HFF-Myc (cell line): ENCODE measurements around the gene HSBP1.

Experiments used
- DNase-seq: peaks from one replicate; pipeline ENCODE4 v3.0.0-alpha.2; 2011; ENCODE audit warnings: low read depth; ENCODE audit errors: extremely low read depth
- H3K4me3 ChIP-seq: replicated peaks from 2 replicates; pipeline ENCODE4 v1.5.1; 2011; ENCODE audit warnings: low read depth, mild to moderate bottlenecking, control low read depth, low read length
- TF ChIP-seq, protein P1 (sequence below): IDR thresholded peaks from 2 replicates; pipeline ENCODE4 v1.5.1; 2012; ENCODE audit warnings: mild to moderate bottlenecking, low read depth, low read length, control low read depth; ENCODE audit errors: missing control alignments

HSBP1 gene

DNA sequence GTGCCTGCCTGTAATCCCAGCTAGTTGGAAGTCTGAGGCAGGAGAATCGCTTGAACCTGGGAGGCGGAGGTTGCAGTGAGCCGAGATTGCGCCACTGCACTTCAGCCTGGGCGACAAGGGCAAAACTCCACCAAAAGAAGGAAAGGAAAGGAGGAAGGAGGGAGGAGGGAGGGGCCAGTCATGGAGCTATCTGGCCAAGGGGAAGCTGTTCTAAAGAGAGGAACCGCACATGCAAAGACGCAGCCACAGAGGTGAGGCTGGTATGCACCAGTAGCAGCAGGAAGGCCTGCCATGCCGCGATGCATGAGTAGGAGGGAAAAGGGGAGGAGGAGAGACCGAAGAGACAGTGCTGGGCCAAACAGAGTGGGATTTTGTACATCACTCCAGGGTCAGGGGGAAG lies 35.9 kb downstream of the HSBP1 start:
- no peak overlapping the region for H3K4me3 ChIP-seq
- DNase-seq = no peak
- TF ChIP-seq, protein P1, sequence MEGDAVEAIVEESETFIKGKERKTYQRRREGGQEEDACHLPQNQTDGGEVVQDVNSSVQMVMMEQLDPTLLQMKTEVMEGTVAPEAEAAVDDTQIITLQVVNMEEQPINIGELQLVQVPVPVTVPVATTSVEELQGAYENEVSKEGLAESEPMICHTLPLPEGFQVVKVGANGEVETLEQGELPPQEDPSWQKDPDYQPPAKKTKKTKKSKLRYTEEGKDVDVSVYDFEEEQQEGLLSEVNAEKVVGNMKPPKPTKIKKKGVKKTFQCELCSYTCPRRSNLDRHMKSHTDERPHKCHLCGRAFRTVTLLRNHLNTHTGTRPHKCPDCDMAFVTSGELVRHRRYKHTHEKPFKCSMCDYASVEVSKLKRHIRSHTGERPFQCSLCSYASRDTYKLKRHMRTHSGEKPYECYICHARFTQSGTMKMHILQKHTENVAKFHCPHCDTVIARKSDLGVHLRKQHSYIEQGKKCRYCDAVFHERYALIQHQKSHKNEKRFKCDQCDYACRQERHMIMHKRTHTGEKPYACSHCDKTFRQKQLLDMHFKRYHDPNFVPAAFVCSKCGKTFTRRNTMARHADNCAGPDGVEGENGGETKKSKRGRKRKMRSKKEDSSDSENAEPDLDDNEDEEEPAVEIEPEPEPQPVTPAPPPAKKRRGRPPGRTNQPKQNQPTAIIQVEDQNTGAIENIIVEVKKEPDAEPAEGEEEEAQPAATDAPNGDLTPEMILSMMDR = no peak

DNA sequence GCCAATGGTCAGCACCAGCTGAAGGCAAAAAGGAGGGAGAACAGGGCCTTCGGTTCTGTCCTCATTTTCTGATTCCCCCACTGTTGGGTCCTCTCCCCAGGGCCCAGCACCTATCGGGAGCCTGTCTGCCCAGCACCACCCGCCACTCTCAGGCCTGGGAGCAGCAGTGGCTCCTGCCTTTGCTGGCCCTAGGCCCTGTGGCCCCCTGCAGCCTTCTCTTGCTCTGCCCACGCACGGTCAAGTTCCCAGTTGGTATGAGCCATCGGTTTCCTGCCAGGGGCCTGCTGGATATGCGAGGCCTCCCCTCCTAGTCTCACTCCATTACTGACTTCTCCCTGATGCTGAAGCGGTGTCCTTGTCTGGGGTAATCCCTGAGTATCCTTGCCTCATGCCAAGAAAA lies 37.5 kb downstream of the HSBP1 start:
- TF ChIP-seq, protein P1 = no peak
- no peak overlapping the region for H3K4me3 ChIP-seq
- no peak for DNase-seq

DNA sequence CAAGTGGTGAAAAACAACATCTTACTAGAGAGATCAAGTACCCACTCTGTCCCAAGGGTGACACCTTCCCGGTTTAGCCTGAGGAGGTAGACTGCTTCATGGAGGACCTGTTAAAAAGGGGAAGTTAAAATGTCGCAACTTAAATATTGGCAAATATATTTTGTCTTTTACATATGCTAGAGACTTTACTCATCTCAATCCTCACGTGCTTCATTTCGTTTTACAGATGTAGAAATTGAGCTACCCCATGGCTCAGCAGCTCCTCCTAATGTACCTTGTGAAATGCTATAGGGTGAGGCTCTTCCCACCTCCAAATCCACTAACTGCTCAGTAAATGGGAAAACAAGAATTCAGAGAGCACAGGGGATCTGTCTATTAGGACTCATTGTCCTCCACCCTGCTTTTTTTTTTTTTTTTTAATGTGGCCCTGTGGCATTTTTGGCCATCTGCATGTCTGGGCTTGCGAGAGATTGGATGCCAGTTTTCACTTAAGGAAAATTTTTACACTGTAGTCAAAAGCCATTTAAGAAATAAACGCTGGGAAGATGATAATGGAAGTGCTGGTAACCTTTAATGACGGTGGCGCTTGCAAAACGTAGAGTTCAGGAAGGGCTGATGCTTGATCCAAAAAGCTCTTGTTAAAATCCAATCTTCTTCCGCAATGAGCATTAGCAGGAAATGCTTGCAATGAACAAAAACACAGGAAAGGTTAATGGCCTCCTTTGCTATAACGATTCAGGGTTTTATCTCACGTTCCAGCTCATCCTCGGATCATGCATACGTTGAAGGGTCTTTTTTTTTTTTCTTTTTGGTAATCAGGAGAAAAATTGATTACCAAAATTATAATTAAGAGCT lies 39.8 kb downstream of the HSBP1 start:
- no peak for DNase-seq
- no peak overlapping the region for H3K4me3 ChIP-seq
- TF ChIP-seq, protein P1 = no peak

DNA sequence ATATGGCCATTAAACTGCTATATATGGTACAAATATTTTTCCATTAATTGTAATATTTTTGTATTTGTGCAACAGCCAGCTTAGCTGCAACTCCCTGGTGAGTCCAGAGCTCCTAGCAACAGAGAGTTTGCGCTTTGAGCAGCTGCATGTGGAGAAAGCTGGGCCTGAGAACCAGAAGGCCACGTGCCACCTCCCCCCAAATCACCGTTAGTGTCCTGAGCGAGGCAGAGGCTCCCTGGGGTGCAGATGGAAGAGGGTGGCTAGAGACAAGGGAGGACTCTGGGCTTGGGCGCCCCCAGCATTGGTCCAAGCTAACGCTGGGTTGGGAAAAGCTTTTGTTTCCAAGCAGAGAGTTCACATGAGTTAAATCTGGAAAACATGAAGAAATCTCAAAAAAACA lies 41.6 kb downstream of the HSBP1 start:
- no peak overlapping the region for H3K4me3 ChIP-seq
- TF ChIP-seq, protein P1 = no peak
- no peak for DNase-seq

DNA sequence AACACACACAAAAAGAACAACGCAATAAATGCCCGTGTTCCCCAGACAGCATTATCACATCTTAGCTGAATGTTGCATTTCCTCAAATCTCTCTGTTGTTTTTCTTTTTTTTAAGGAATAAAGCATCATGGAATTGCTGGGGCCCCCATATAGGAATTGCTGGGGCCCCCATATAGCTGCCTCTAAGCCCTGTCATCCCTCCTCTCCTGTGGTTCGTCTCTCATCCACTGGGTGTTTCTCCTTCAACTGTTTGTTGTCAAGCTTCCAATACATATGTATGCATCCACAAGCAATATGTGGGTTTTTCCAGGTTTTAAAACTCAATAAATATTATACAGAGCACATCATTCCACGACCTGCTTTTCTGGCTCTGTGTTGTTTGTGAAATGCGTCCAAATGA lies 43.2 kb downstream of the HSBP1 start:
- H3K4me3 ChIP-seq = no peak overlapping the region
- TF ChIP-seq, protein P1 = no peak

DNA sequence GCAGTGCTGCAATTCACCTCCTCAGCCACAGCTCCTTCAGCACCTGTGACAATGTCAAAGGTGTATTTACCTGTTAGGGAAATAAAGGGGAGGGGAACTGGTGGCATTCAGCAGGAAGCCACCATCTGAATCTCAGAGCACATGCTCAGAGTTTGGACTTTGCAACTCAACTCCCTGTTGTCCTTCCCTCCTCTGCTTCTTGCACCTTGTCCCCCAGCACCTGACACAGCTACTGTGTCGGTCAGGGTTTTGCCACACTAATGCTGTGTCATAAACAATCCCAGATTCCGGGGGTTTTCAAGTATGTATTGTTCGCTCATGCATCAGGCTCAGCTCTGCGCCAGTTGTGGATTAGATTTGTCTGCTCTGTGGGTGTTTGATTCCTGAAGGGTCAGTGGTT lies 43.7 kb downstream of the HSBP1 start:
- H3K4me3 ChIP-seq = no peak overlapping the region
- TF ChIP-seq, protein P1 = no peak
- DNase-seq = no peak

More for the DNA sequence above, 43.2 kb downstream of the HSBP1 start:
- DNase-seq = no peak
